HepG2 (cell line): ENCODE measurements around the gene GEMIN2. TPM values are rescaled to one million over a fixed set of nuclear protein-coding genes. Genes with fewer than 3 reads are reported as not detected.
A peak's percentile ranks its signal among the peaks of the same experiment; 100 is the strongest.

ENCODE experiments used
- ARID4A ChIP-seq: sonication (generic); formaldehyde crosslinking; IDR thresholded peaks from 2 replicates; pipeline ENCODE4 v1.5.0; 2020; ENCODE audit warnings: mild to moderate bottlenecking, missing genetic modification reagents, borderline replicate concordance
- ELF4 ChIP-seq: sonication (generic); formaldehyde crosslinking; IDR thresholded peaks from 2 replicates; pipeline ENCODE4 v1.5.0; 2020; ENCODE audit warnings: missing genetic modification reagents, mild to moderate bottlenecking, moderate library complexity, borderline replicate concordance
- ETV5 ChIP-seq: IDR thresholded peaks from 2 replicates; pipeline ENCODE4 v1.6.1; 2018; ENCODE audit warnings: missing biosample characterization, missing genetic modification reagents, inconsistent platforms, borderline replicate concordance
- HNRNPL ChIP-seq: fragments of 200-400 bp; formaldehyde crosslinking; IDR thresholded peaks from 2 replicates; pipeline ENCODE4 v1.6.1; 2017; ENCODE audit warnings: mild to moderate bottlenecking, low read depth, low read length
- KMT2B ChIP-seq: IDR thresholded peaks from 2 replicates; pipeline ENCODE4 v1.6.1; 2016; ENCODE audit warnings: missing genetic modification reagents, missing compliant biosample characterization
- PAWR ChIP-seq: sonication (generic); formaldehyde crosslinking; IDR thresholded peaks from 2 replicates; pipeline ENCODE4 v1.4.0; 2020; ENCODE audit warnings: missing genetic modification reagents, mild to moderate bottlenecking, borderline replicate concordance
- SMAD1 ChIP-seq: sonication (generic); formaldehyde crosslinking; IDR thresholded peaks from 2 replicates; pipeline ENCODE4 v1.4.0; 2020; ENCODE audit warnings: missing genetic modification reagents, low read depth, mild to moderate bottlenecking, borderline replicate concordance
- ZNF20 ChIP-seq: sonication (generic); formaldehyde crosslinking; IDR thresholded peaks from 2 replicates; pipeline ENCODE4 v1.4.0; 2020; ENCODE audit warnings: mild to moderate bottlenecking, moderate library complexity, missing genetic modification reagents
- ZNF280B ChIP-seq: sonication (generic); formaldehyde crosslinking; IDR thresholded peaks from 2 replicates; pipeline ENCODE4 v1.5.0; 2020; ENCODE audit warnings: missing genetic modification reagents, mild to moderate bottlenecking, borderline replicate concordance
- ZNF407 ChIP-seq: sonication (generic); formaldehyde crosslinking; IDR thresholded peaks from one replicate; pipeline ENCODE4 v1.5.1; 2020; ENCODE audit warnings: mild to moderate bottlenecking, missing genetic modification reagents; ENCODE audit errors: not compliant biosample characterization
- ZNF468 ChIP-seq: sonication (generic); formaldehyde crosslinking; IDR thresholded peaks from 2 replicates; pipeline ENCODE4 v1.8.0; 2022; ENCODE audit warnings: mild to moderate bottlenecking, moderate library complexity, missing genetic modification reagents
- ZNF549 ChIP-seq: sonication (generic); formaldehyde crosslinking; IDR thresholded peaks from 2 replicates; pipeline ENCODE4 v1.5.0; 2020; ENCODE audit warnings: missing genetic modification reagents
- ZNF776 ChIP-seq: sonication (generic); formaldehyde crosslinking; IDR thresholded peaks from 2 replicates; pipeline ENCODE4 v1.4.0; 2020; ENCODE audit warnings: mild to moderate bottlenecking, missing genetic modification reagents
- polyA plus RNA-seq, 8 experiments: library from polyadenylated mRNA; depleted of rRNA in 3 of 8; stranded (reverse) in 7 of 8; unstranded in 1 of 8; fragments of >200 nt; fragmentation: Illumina TruSeq in 4 of 8; extraction: Trizol in 4 of 8; gene quantifications; 2 replicates each; pipeline versions ENCODE4 v1.2.1 to v1.2.3, GENCODE V29; 2011 to 2016; ENCODE audit warnings: low read depth in 4 of 8, missing spikeins in 1 of 8, mixed read lengths in 1 of 8; ENCODE audit not compliant: insufficient read depth in 1 of 8
- total RNA-seq, 5 experiments: library from RNA; depleted of rRNA; stranded (reverse); fragments of >200 nt; fragmentation: Illumina TruSeq; extraction: Trizol; gene quantifications; 2 replicates each; pipeline ENCODE4 v1.2.3, GENCODE V29; 2016; ENCODE audit warnings: low read depth in 1 of 5

The GEMIN2 gene
- total and polyA plus RNA-seq, 2 of the 13 experiments (the other 11 are each of a cell fraction or from before 2014, with no cell fraction given): 54.8 to 110 TPM

GRCh38 chr14:39145266-39145966 is 31.3 kb downstream of the GEMIN2 start (continued):
- TF ChIP-seq ARID4A (CRISPR knock-in tag) (peak; percentile 55; the same call in 1 of the 2 replicates), ZNF20 (CRISPR knock-in tag) (no peak), PAWR (CRISPR knock-in tag) (no peak), ZNF407 (CRISPR knock-in tag) (no peak), ZNF280B (CRISPR knock-in tag) (no peak), KMT2B (no peak), ZNF468 (no peak), ZNF549 (CRISPR knock-in tag) (no peak), HNRNPL (no peak), ZNF776 (CRISPR knock-in tag) (0 out of 2 replicates have a peak, but pooled peaks have one; percentile 31), ELF4 (CRISPR knock-in tag) (no peak), ETV5 (CRISPR knock-in tag) (peak; percentile 32; the same call in 1 of the 2 replicates), SMAD1 (CRISPR knock-in tag) (no peak)
